Progenitor cell of endocrine pancreas (in vitro differentiated cells): Measurements from ENCODE around the gene TMCC3. TPM values are rescaled to one million over a fixed set of nuclear protein-coding genes. Genes with fewer than 3 reads are reported as not detected.
A peak's percentile ranks its signal among the peaks of the same experiment; 100 is the strongest.
"Not testable (repeated sequence)": the region's sequence is repeated elsewhere in the genome, so short reads cannot be mapped to it uniquely, and the experiment has no call there.

Source experiments
- DNase-seq: peaks from one replicate; pipeline ENCODE4 v3.0.0; 2021; ENCODE audit warnings: low spot score; ENCODE audit not compliant: unreplicated experiment
- H3K27ac Mint-ChIP-seq: 2 replicates; pipeline ENCODE4 v1.8.0; 2021; ENCODE audit warnings: mild to moderate bottlenecking, moderate library complexity, mixed read lengths
- H3K27me3 Mint-ChIP-seq: 2 replicates; pipeline ENCODE4 v1.8.0; 2021; ENCODE audit warnings: mixed read lengths
- H3K36me3 Mint-ChIP-seq: 2 replicates; pipeline ENCODE4 v1.8.0; 2022; ENCODE audit warnings: mixed read lengths; ENCODE audit not compliant: insufficient read depth
- H3K4me1 Mint-ChIP-seq: 2 replicates; pipeline ENCODE4 v1.8.0; 2021; ENCODE audit warnings: low read depth, mixed read lengths
- H3K4me3 Mint-ChIP-seq: 2 replicates; pipeline ENCODE4 v1.8.0; 2021; ENCODE audit warnings: low read depth, mild to moderate bottlenecking, moderate library complexity, mixed read lengths
- H3K9me3 Mint-ChIP-seq: 2 replicates; pipeline ENCODE4 v1.8.0; 2021; ENCODE audit warnings: low read depth, mixed read lengths
- CTCF ChIP-seq: fragments of 200-600 bp; sonication (generic); IDR thresholded peaks from one replicate; pipeline ENCODE4 v1.5.0; 2021; ENCODE audit warnings: antibody characterized with exemption, mild to moderate bottlenecking; ENCODE audit not compliant: unreplicated experiment
- total RNA-seq: library from RNA; stranded (reverse); gene quantifications from 2 replicates; pipeline ENCODE4 v1.2.1, GENCODE V29; 2021

Gene TMCC3
- total RNA-seq, 1 donor from 2014 or later, result 15.9 TPM

- Mint-ChIP-seq H3K4me1 (peaks cover 15% of the 10 kb centered on the region), H3K27me3 (no peaks in the 10 kb centered on the region), H3K36me3 (no peaks in the 10 kb centered on the region), H3K4me3 (no peak overlapping the region), H3K9me3 (no peaks in the 10 kb centered on the region), H3K27ac (no peak overlapping the region)
- TF ChIP-seq CTCF, result no peak
- DNase-seq, result no peak
Observed at GRCh38 chr12:94593822-94594442, 56.4 kb downstream of the TMCC3 start.

GRCh38 chr12:94592723-94593122 lies 57.6 kb downstream of the TMCC3 start:
- not testable (repeated sequence) for H3K9me3 Mint-ChIP-seq, H3K27ac Mint-ChIP-seq

GRCh38 chr12:94592080-94592479 lies 58.3 kb downstream of the TMCC3 start:
- no peak for TF ChIP-seq CTCF
- no peak for DNase-seq
- no peaks in the 10 kb centered on the region for H3K9me3 Mint-ChIP-seq
- H3K36me3 Mint-ChIP-seq, result no peaks in the 10 kb centered on the region
- H3K27ac Mint-ChIP-seq, result no peak overlapping the region
- H3K27me3 Mint-ChIP-seq, result no peaks in the 10 kb centered on the region
- no peak overlapping the region for H3K4me3 Mint-ChIP-seq
- H3K4me1 Mint-ChIP-seq, result peaks cover 12% of the 10 kb centered on the region

More at GRCh38 chr12:94592723-94593122, 57.6 kb downstream of the TMCC3 start:
- H3K4me3 Mint-ChIP-seq, H3K27me3 Mint-ChIP-seq, H3K36me3 Mint-ChIP-seq, DNase-seq: not testable (repeated sequence)
- H3K4me1 Mint-ChIP-seq, result peaks cover 10% of the 10 kb centered on the region

GRCh38 chr12:94590428-94590827 lies 59.9 kb downstream of the TMCC3 start:
- no peak for TF ChIP-seq CTCF
- no peak overlapping the region for H3K4me3 Mint-ChIP-seq
- no peak overlapping the region for H3K27ac Mint-ChIP-seq
- no peaks in the 10 kb centered on the region for H3K9me3 Mint-ChIP-seq
- H3K4me1 Mint-ChIP-seq, result peaks cover 13% of the 10 kb centered on the region
- no peak for DNase-seq
- no peaks in the 10 kb centered on the region for H3K36me3 Mint-ChIP-seq
- no peaks in the 10 kb centered on the region for H3K27me3 Mint-ChIP-seq

- no peaks in the 10 kb centered on the region for H3K27me3 Mint-ChIP-seq
- no peak for TF ChIP-seq CTCF
- no peak for DNase-seq
- H3K9me3 Mint-ChIP-seq, result no peaks in the 10 kb centered on the region
- H3K4me1 Mint-ChIP-seq, result peaks cover 12% of the 10 kb centered on the region
- no peaks in the 10 kb centered on the region for H3K36me3 Mint-ChIP-seq
- no peak overlapping the region for H3K27ac Mint-ChIP-seq
- H3K4me3 Mint-ChIP-seq, result no peak overlapping the region
Observed at GRCh38 chr12:94589591-94590001, 60.8 kb downstream of the TMCC3 start.

GRCh38 chr12:94588346-94588745 lies 62.0 kb downstream of the TMCC3 start:
- Mint-ChIP-seq H3K27ac (peak overlapping the region; percentile 70), H3K4me1 (peaks cover 12% of the 10 kb centered on the region), H3K36me3 (no peaks in the 10 kb centered on the region), H3K27me3 (no peaks in the 10 kb centered on the region), H3K9me3 (no peaks in the 10 kb centered on the region), H3K4me3 (no peak overlapping the region)
- no peak for DNase-seq
- no peak for TF ChIP-seq CTCF
